B cell (primary cell): ENCODE measurements around the gene MEGF11. TPM values are rescaled to one million over a fixed set of nuclear protein-coding genes. Genes with fewer than 3 reads are reported as not detected.

Experiments used
- ATAC-seq: fragments of 200-7000 bp; cut with Tn5 transposase; one replicate; pipeline ENCODE4 v1.10.0; 2021; ENCODE audit warnings: low read depth, mild to moderate bottlenecking, moderate number of reproducible peaks, moderate library complexity
- CTCF ChIA-PET: fragments of 350-600 bp; sonication (Branson Sonifier 250); formaldehyde crosslinking; loops from one replicate; lab custom pipeline; 2021; ENCODE audit warnings: antibody characterized with exemption, inconsistent platforms; lab: Charles Lee
- POLR2A ChIA-PET: fragments of 350-600 bp; sonication (Branson Sonifier 250); formaldehyde crosslinking; loops from one replicate; lab custom pipeline; 2021; ENCODE audit warnings: antibody characterized with exemption; lab: Charles Lee
- DNase-seq: peaks from one replicate; pipeline ENCODE4 v3.0.0; 2013
- H2AFZ ChIP-seq: 2 replicates; pipeline ENCODE4 v1.6.1; 2012; ENCODE audit warnings: mild to moderate bottlenecking, low read depth, low read length; ENCODE audit not compliant: insufficient read depth, poor library complexity, severe bottlenecking
- H3K27ac ChIP-seq, 2 donors: 1 replicate in 1 of 2; 2 replicates in 1 of 2; pipeline ENCODE4 v1.5.1; 2012 to 2013; ENCODE audit warnings: low read length in 2 of 2, mild to moderate bottlenecking in 2 of 2, moderate library complexity in 1 of 2
- H3K27me3 ChIP-seq, 4 experiments: fragments of 200-600 bp in 1 of 4; sonication (generic) in 1 of 4; replicated peaks in 1 of 4; 1 replicate in 2 of 4; 2 replicates in 2 of 4; pipeline versions ENCODE4 v1.6.1 to v1.7.0; 2013 to 2016; ENCODE audit warnings: low read length in 3 of 4, mild to moderate bottlenecking in 2 of 4, mixed read lengths in 1 of 4, moderate library complexity in 1 of 4; ENCODE audit not compliant: insufficient read depth in 4 of 4, control insufficient read depth in 3 of 4; ENCODE audit errors: control extremely low read depth in 1 of 4
- H3K36me3 ChIP-seq, 2 experiments: replicated peaks in 1 of 2; 1 replicate in 1 of 2; 2 replicates in 1 of 2; pipeline versions ENCODE4 v1.6.1 to v1.7.1; 2013; ENCODE audit warnings: low read length in 1 of 2; ENCODE audit not compliant: insufficient read depth in 2 of 2, control insufficient read depth in 1 of 2; ENCODE audit errors: control extremely low read depth in 1 of 2, extremely low read depth in 1 of 2
- H3K4me1 ChIP-seq, 2 donors: fragments of 200-600 bp in 1 of 2; sonication (generic) in 1 of 2; 1 replicate in 1 of 2; 2 replicates in 1 of 2; pipeline versions ENCODE4 v1.5.1 to v1.6.1; 2013 to 2017; ENCODE audit warnings: low read length in 2 of 2; ENCODE audit not compliant: control insufficient read depth in 2 of 2, insufficient read depth in 2 of 2
- H3K4me2 ChIP-seq: replicated peaks from 2 replicates; pipeline ENCODE3; 2012; ENCODE audit warnings: mild to moderate bottlenecking, low read depth, low read length; ENCODE audit not compliant: poor library complexity, severe bottlenecking
- H3K4me3 ChIP-seq, 5 experiments: fragments of 200-600 bp in 1 of 5; sonication (generic) in 1 of 5; 1 replicate in 3 of 5; 2 replicates in 2 of 5; pipeline versions ENCODE4 v1.5.1 to v1.7.0; 2011 to 2016; ENCODE audit warnings: low read length in 4 of 5, mild to moderate bottlenecking in 4 of 5, low read depth in 2 of 5, control low read depth in 1 of 5, moderate library complexity in 1 of 5; ENCODE audit not compliant: insufficient read depth in 1 of 5; ENCODE audit errors: control extremely low read depth in 1 of 5, extremely low read depth in 1 of 5
- H3K79me2 ChIP-seq: fragments of 200-600 bp; sonication (generic); one replicate; pipeline ENCODE4 v1.6.0; 2016; ENCODE audit warnings: low read length; ENCODE audit not compliant: control insufficient read depth, insufficient read depth
- H3K9ac ChIP-seq: fragments of 200-600 bp; sonication (generic); 2 replicates; pipeline ENCODE4 v1.6.1; 2017; ENCODE audit warnings: mild to moderate bottlenecking, low read length, moderate library complexity
- H3K9me3 ChIP-seq, 3 donors: one replicate each; pipeline versions ENCODE4 v1.6.1 to v1.7.1; 2013; ENCODE audit warnings: low read length in 2 of 3; ENCODE audit not compliant: control insufficient read depth in 2 of 3, insufficient read depth in 1 of 3; ENCODE audit errors: control extremely low read depth in 1 of 3
- H4K20me1 ChIP-seq: 2 replicates; pipeline ENCODE4 v1.6.0; 2012; ENCODE audit warnings: mild to moderate bottlenecking, low read length; ENCODE audit not compliant: insufficient read depth, control insufficient read depth, poor library complexity, severe bottlenecking
- H3K27ac Mint-ChIP-seq: one replicate; pipeline ENCODE4 v1.8.0; 2021; ENCODE audit warnings: mixed read lengths
- H3K27me3 Mint-ChIP-seq: one replicate; pipeline ENCODE4 v1.8.0; 2021; ENCODE audit warnings: mixed read lengths
- H3K4me1 Mint-ChIP-seq: one replicate; pipeline ENCODE4 v1.8.0; 2021; ENCODE audit warnings: mixed read lengths
- H3K4me3 Mint-ChIP-seq: one replicate; pipeline ENCODE4 v1.8.0; 2021; ENCODE audit warnings: mixed read lengths
- H3K9me3 Mint-ChIP-seq: one replicate; pipeline ENCODE4 v1.8.0; 2022; ENCODE audit warnings: mixed read lengths; ENCODE audit not compliant: insufficient read depth
- EZH2 ChIP-seq: IDR thresholded peaks from 2 replicates; pipeline ENCODE4 v1.6.1; 2012; ENCODE audit warnings: borderline replicate concordance, low read depth, mild to moderate bottlenecking, moderate library complexity, low read length; ENCODE audit not compliant: insufficient read depth, poor library complexity, severe bottlenecking
- WGBS: methylation state at CpG from one replicate; pipeline ENCODE4 v1.1.5; 2013; ENCODE audit warnings: missing lambda C conversion rate; ENCODE audit not compliant: insufficient coverage; 5-methylcytosine and 5-hydroxymethylcytosine counted together
- intact Hi-C: fragments of 100-400 bp; cut with micrococcal nuclease; formaldehyde crosslinking; loops from one replicate; pipeline ENCODE4 v1.10.0; 2022
- polyA plus RNA-seq: library from polyadenylated mRNA; depleted of rRNA; stranded (reverse); fragments of >200 nt; gene quantifications from 2 replicates; pipeline ENCODE4 v1.2.3, GENCODE V29; 2012
- total RNA-seq, 2 donors: library from RNA; stranded (reverse); fragments of 120-200 nt in 1 of 2; gene quantifications; 1 replicate in 1 of 2; 2 replicates in 1 of 2; pipeline versions ENCODE4 v1.2.3 to v1.2.4, GENCODE V29; 2013 to 2022
- TF ChIP-seq, protein P1 (sequence below): fragments of 200-600 bp; IDR thresholded peaks from one replicate; pipeline ENCODE4 v1.8.0; 2022; ENCODE audit warnings: antibody characterized with exemption, mild to moderate bottlenecking

MEGF11 gene
- total and polyA plus RNA-seq, 2 donors (not counting 1 experiment from before 2014, with no cell fraction given), result 0.04 to 0.34 TPM

GRCh38 chr15:66147440-66147839, 106.1 kb downstream of the MEGF11 start:
- DNase-seq, result no peak
- Histone ChIP-seq H3K79me2 (no peaks in the 10 kb centered on the region), H3K27ac (no peak overlapping the region), H3K9ac (no peak overlapping the region), H3K9me3 (no peaks in the 10 kb centered on the region), H3K4me1 (no peaks in the 10 kb centered on the region), H3K36me3 (no peaks in the 10 kb centered on the region), H3K4me3 (no peak overlapping the region), H3K27me3 (no peaks in the 10 kb centered on the region), H3K4me2 (no peak overlapping the region), H4K20me1 (no peaks in the 10 kb centered on the region), H2AFZ (no peak overlapping the region)
- no peak for TF ChIP-seq EZH2
- TF ChIP-seq, protein P1, sequence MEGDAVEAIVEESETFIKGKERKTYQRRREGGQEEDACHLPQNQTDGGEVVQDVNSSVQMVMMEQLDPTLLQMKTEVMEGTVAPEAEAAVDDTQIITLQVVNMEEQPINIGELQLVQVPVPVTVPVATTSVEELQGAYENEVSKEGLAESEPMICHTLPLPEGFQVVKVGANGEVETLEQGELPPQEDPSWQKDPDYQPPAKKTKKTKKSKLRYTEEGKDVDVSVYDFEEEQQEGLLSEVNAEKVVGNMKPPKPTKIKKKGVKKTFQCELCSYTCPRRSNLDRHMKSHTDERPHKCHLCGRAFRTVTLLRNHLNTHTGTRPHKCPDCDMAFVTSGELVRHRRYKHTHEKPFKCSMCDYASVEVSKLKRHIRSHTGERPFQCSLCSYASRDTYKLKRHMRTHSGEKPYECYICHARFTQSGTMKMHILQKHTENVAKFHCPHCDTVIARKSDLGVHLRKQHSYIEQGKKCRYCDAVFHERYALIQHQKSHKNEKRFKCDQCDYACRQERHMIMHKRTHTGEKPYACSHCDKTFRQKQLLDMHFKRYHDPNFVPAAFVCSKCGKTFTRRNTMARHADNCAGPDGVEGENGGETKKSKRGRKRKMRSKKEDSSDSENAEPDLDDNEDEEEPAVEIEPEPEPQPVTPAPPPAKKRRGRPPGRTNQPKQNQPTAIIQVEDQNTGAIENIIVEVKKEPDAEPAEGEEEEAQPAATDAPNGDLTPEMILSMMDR, result no peak
- CTCF ChIA-PET, result no interaction called here
- intact Hi-C loops, result no loop called here
- Mint-ChIP-seq H3K4me3 (no peak overlapping the region), H3K4me1 (no peaks in the 10 kb centered on the region), H3K9me3 (no peaks in the 10 kb centered on the region), H3K27ac (no peak overlapping the region), H3K27me3 (peaks cover 11% of the 10 kb centered on the region)
- WGBS, result 70% methylated on average over 3 of the region's 3 CpGs
- POLR2A ChIA-PET, result no interaction called here
- no peak for ATAC-seq

DNA sequence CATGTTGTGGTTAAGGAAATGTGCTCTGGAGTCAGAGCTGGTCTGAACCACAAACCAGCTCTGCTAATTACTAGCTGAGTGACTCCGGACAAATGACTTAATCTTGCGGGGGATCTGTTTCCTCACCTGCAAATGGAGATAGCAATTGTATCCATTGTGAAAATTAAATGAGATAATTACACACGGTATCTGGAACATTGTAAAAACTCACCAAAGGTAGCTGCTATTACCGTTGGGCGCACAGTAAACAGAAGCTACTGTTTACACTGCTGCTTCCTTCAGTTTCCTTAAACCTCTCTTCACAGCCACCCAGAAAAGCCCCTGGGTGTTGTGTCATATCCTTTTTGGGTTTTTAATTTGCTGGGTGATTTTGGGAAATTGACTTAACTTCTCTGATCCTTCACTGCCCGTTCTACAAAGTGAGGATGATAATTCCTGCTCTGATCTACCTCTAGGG, 107.8 kb downstream of the MEGF11 start:
- Histone ChIP-seq H2AFZ (no peak overlapping the region), H3K4me3 (no peak overlapping the region), H3K4me1 (no peaks in the 10 kb centered on the region), H3K9me3 (no peaks in the 10 kb centered on the region), H4K20me1 (no peaks in the 10 kb centered on the region), H3K9ac (no peak overlapping the region), H3K36me3 (no peaks in the 10 kb centered on the region), H3K4me2 (no peak overlapping the region), H3K27me3 (no peaks in the 10 kb centered on the region), H3K27ac (no peak overlapping the region), H3K79me2 (no peaks in the 10 kb centered on the region)
- ChIA-PET POLR2A (no interaction called here), CTCF (no interaction called here)
- no peak for TF ChIP-seq EZH2
- TF ChIP-seq, protein P1, result no peak
- no peak overlapping the region for H3K27ac Mint-ChIP-seq
- no CpG with 5 or more reads among the region's 6 CpGs for WGBS
- ATAC-seq, result no peak
- peaks cover 9% of the 10 kb centered on the region for H3K27me3 Mint-ChIP-seq
- intact Hi-C loops, result no loop called here
- H3K9me3 Mint-ChIP-seq, result no peaks in the 10 kb centered on the region
- no peak overlapping the region for H3K4me3 Mint-ChIP-seq
- no peak for DNase-seq
- no peaks in the 10 kb centered on the region for H3K4me1 Mint-ChIP-seq
